ENCODE data around the gene GLB1L3. TPM values are rescaled to one million over a fixed set of nuclear protein-coding genes. Genes with fewer than 3 reads are reported as not detected.

Gene GLB1L3
- total and polyA plus RNA-seq, 2 donors (not counting 3 experiments of a cell fraction or from before 2014, with no cell fraction given) = not detected

DNA sequence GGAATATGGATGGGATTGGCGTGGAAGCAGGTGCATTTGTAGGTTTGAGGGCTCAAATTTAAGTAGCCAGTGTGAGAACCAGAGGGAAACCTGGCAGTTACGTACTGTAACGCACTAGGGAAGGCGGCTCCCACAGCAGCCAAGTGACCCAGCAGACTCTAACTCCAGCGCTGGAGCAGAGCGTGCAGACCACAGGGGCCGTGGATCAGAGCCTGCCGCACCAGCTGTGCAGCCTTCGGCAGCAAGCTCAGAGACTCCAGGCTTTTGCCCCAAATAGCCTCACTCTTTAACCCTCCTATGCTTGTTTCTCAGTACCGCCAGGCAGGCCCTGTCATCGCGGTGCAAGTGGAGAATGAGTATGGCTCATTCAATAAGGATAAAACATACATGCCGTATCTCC lies 12.3 kb downstream of the GLB1L3 start:
- Histone ChIP-seq H3K9me1 (replicated peaks; ENCODE audit: control insufficient read depth, extremely low read depth, insufficient read depth, low read length) (no peaks in the 10 kb centered on the region), H3K9me3 (replicated peaks; ENCODE audit: control insufficient read depth, insufficient read depth, low read length) (no peaks in the 10 kb centered on the region), H3K4me3 (replicated peaks in 1 of 3; ENCODE audit: insufficient read depth in 1 of 3, low read depth in 1 of 3, low read length in 3 of 3) (no peak overlapping the region), H3K4me2 (ENCODE audit: insufficient read depth, low read length) (no peak overlapping the region), H3K79me2 (ENCODE audit: control insufficient read depth, insufficient read depth, low read length) (no peaks in the 10 kb centered on the region), H3K27me3 (ENCODE audit: control insufficient read depth in 2 of 2, insufficient read depth in 2 of 2, low read length in 2 of 2) (no peaks in the 10 kb centered on the region), H3K36me3 (ENCODE audit: control insufficient read depth in 2 of 2, extremely low read depth in 1 of 2, insufficient read depth in 2 of 2, low read length in 2 of 2) (no peaks in the 10 kb centered on the region), H3K27ac (ENCODE audit: insufficient read depth, low read depth, low read length) (no peak overlapping the region), H3K9ac (replicated peaks; ENCODE audit: extremely low read depth, insufficient read depth, low read length) (no peak overlapping the region), H2AFZ (ENCODE audit: low read depth, low read length) (no peak overlapping the region), H4K20me1 (replicated peaks; ENCODE audit: control insufficient read depth, extremely low read depth, insufficient read depth, low read length) (no peaks in the 10 kb centered on the region), H3K4me1 (ENCODE audit: control insufficient read depth, extremely low read depth, insufficient read depth, low read length) (no peaks in the 10 kb centered on the region)
- dilution Hi-C loops (cut with MboI; ENCODE audit: extremely low pct_ligation_motif_present, low sequenced_read_pairs) = no loop called here
- ChIA-PET CTCF (no interaction called here), POLR2A (no interaction called here)
- DNase-seq (ENCODE audit: low read depth, low spot score) (no peak), FAIRE-seq (no peak)
- intact Hi-C loops (cut with micrococcal nuclease) = no loop called here
- no TSS peak for BruUV-seq (replicated peaks)
- TF ChIP-seq, protein P1, sequence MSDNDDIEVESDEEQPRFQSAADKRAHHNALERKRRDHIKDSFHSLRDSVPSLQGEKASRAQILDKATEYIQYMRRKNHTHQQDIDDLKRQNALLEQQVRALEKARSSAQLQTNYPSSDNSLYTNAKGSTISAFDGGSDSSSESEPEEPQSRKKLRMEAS (IDR thresholded peaks at IDR 0.05; ENCODE audit: insufficient read depth, insufficient read length) = no peak
- TF ChIP-seq EZH2 (IDR thresholded peaks at IDR 0.05; ENCODE audit: borderline replicate concordance, low read depth, low read length, severe bottlenecking) = no peak
- TF ChIP-seq, protein P2, sequence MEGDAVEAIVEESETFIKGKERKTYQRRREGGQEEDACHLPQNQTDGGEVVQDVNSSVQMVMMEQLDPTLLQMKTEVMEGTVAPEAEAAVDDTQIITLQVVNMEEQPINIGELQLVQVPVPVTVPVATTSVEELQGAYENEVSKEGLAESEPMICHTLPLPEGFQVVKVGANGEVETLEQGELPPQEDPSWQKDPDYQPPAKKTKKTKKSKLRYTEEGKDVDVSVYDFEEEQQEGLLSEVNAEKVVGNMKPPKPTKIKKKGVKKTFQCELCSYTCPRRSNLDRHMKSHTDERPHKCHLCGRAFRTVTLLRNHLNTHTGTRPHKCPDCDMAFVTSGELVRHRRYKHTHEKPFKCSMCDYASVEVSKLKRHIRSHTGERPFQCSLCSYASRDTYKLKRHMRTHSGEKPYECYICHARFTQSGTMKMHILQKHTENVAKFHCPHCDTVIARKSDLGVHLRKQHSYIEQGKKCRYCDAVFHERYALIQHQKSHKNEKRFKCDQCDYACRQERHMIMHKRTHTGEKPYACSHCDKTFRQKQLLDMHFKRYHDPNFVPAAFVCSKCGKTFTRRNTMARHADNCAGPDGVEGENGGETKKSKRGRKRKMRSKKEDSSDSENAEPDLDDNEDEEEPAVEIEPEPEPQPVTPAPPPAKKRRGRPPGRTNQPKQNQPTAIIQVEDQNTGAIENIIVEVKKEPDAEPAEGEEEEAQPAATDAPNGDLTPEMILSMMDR (IDR thresholded peaks at IDR 0.05; ENCODE audit: extremely low read depth in 1 of 2, insufficient read depth in 1 of 2, low read depth in 1 of 2, low read length in 2 of 2) = no peak
- no peak for TF ChIP-seq POLR2A (IDR thresholded peaks at IDR 0.05; ENCODE audit: low read depth, low read length)
- no peak for TF ChIP-seq JUN (IDR thresholded peaks at IDR 0.05; ENCODE audit: borderline replicate concordance, insufficient read depth, insufficient read length, low read depth)
- no peak for TF ChIP-seq GATA2 (IDR thresholded peaks at IDR 0.05; ENCODE audit: insufficient read depth, insufficient read length, low read depth, low read length)

DNA sequence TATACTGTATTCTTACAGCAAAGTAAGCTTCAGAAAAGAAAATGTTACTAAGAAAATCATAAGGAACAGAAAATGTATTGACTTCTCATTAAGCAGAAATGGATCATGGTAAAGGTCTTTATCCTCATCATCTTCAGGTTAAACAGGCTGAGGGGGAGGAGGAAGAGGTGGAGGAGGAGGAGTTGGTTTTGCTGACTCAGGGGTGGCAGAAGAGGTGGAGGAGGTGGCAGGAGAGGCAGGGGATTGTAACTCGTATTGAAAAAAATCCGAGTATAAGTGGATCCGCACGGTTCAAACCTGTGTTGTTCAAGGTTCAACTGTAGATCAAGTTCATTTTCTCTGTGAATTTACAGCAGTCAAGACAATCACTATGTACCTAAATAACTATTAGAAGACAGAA lies 13.0 kb downstream of the GLB1L3 start:
- dilution Hi-C loops (cut with MboI; ENCODE audit: extremely low pct_ligation_motif_present, low sequenced_read_pairs) = no loop called here
- Histone ChIP-seq H3K27me3 (ENCODE audit: control insufficient read depth in 2 of 2, insufficient read depth in 2 of 2, low read length in 2 of 2) (no peaks in the 10 kb centered on the region), H3K9me1 (replicated peaks; ENCODE audit: control insufficient read depth, extremely low read depth, insufficient read depth, low read length) (no peaks in the 10 kb centered on the region), H3K9ac (replicated peaks; ENCODE audit: extremely low read depth, insufficient read depth, low read length) (no peak overlapping the region), H4K20me1 (replicated peaks; ENCODE audit: control insufficient read depth, extremely low read depth, insufficient read depth, low read length) (no peaks in the 10 kb centered on the region), H3K4me2 (ENCODE audit: insufficient read depth, low read length) (no peak overlapping the region), H2AFZ (ENCODE audit: low read depth, low read length) (no peak overlapping the region), H3K4me3 (replicated peaks in 1 of 3; ENCODE audit: insufficient read depth in 1 of 3, low read depth in 1 of 3, low read length in 3 of 3) (no peak overlapping the region), H3K4me1 (ENCODE audit: control insufficient read depth, extremely low read depth, insufficient read depth, low read length) (no peaks in the 10 kb centered on the region), H3K79me2 (ENCODE audit: control insufficient read depth, insufficient read depth, low read length) (no peaks in the 10 kb centered on the region), H3K9me3 (replicated peaks; ENCODE audit: control insufficient read depth, insufficient read depth, low read length) (no peaks in the 10 kb centered on the region), H3K27ac (ENCODE audit: insufficient read depth, low read depth, low read length) (no peak overlapping the region), H3K36me3 (ENCODE audit: control insufficient read depth in 2 of 2, extremely low read depth in 1 of 2, insufficient read depth in 2 of 2, low read length in 2 of 2) (no peaks in the 10 kb centered on the region)
- BruUV-seq (replicated peaks) = no TSS peak
- no peak for DNase-seq (ENCODE audit: low read depth, low spot score)
- TF ChIP-seq POLR2AphosphoS5 (IDR thresholded peaks at IDR 0.05; ENCODE audit: insufficient read depth, low read depth, low read length) (no peak), FOS (IDR thresholded peaks at IDR 0.05; ENCODE audit: borderline replicate concordance, insufficient read depth, low read length) (no peak), EZH2 (IDR thresholded peaks at IDR 0.05; ENCODE audit: borderline replicate concordance, low read depth, low read length, severe bottlenecking) (no peak), MYC (IDR thresholded peaks at IDR 0.05; ENCODE audit: low read depth, low read length) (no peak), GATA2 (IDR thresholded peaks at IDR 0.05; ENCODE audit: insufficient read depth, insufficient read length, low read depth, low read length) (no peak), POLR2A (IDR thresholded peaks at IDR 0.05; ENCODE audit: low read depth, low read length) (no peak), JUN (IDR thresholded peaks at IDR 0.05; ENCODE audit: borderline replicate concordance, insufficient read depth, insufficient read length, low read depth) (no peak)
- TF ChIP-seq, protein P2 (IDR thresholded peaks at IDR 0.05; ENCODE audit: extremely low read depth in 1 of 2, insufficient read depth in 1 of 2, low read depth in 1 of 2, low read length in 2 of 2) = no peak
- TF ChIP-seq, protein P1 (IDR thresholded peaks at IDR 0.05; ENCODE audit: insufficient read depth, insufficient read length) = no peak
- FAIRE-seq = no peak
- CTCF ChIA-PET = no interaction called here
- intact Hi-C loops (cut with micrococcal nuclease) = no loop called here
- POLR2A ChIA-PET = no interaction called here
